OCI-LY3 (cell line): ENCODE data around the gene MPHOSPH6.
"Not testable (repeated sequence)": the region's sequence is repeated elsewhere in the genome, so short reads cannot be mapped to it uniquely, and the experiment has no call there.

Experiments used
- H2AFZ ChIP-seq: fragments of 200-600, 300-600 bp; shearing (Covaris generic); 2 replicates; pipeline ENCODE4 v1.6.0; 2014; ENCODE audit warnings: antibody characterized with exemption, low read depth, low read length
- H3K27ac ChIP-seq: fragments of 200-600, 300-600 bp; sonication (generic); 2 replicates; pipeline ENCODE4 v1.5.1; 2014; ENCODE audit warnings: mild to moderate bottlenecking, low read length, moderate library complexity, mixed read lengths
- H3K27me3 ChIP-seq: fragments of 200-600, 300-600 bp; sonication (generic); 2 replicates; pipeline ENCODE4 v1.6.1; 2014; ENCODE audit warnings: low read depth, low read length, mixed read lengths
- H3K36me3 ChIP-seq: fragments of 200-600, 300-600 bp; sonication (generic); replicated peaks from 2 replicates; pipeline ENCODE3; 2014; ENCODE audit warnings: low read depth, low read length, mixed read lengths
- H3K4me1 ChIP-seq: fragments of 300-600, 200-600 bp; sonication (generic); 2 replicates; pipeline ENCODE4 v1.6.1; 2014; ENCODE audit warnings: low read length, mixed read lengths
- H3K4me2 ChIP-seq: fragments of 200-600, 300-600 bp; sonication (generic); 2 replicates; pipeline ENCODE4 v1.6.1; 2014; ENCODE audit warnings: low read length, mixed read lengths
- H3K4me3 ChIP-seq: fragments of 300-600, 200-600 bp; sonication (generic); 2 replicates; pipeline ENCODE4 v1.5.1; 2014; ENCODE audit warnings: antibody characterized with exemption, mild to moderate bottlenecking, low read length, moderate library complexity
- H3K79me2 ChIP-seq: fragments of 300-600, 200-600 bp; shearing (Covaris generic); 2 replicates; pipeline ENCODE4 v1.6.1; 2014; ENCODE audit warnings: mild to moderate bottlenecking, low read length, mixed read lengths
- H3K9ac ChIP-seq: fragments of 300-600, 200-600 bp; shearing (Covaris generic); 2 replicates; pipeline ENCODE4 v1.6.0; 2014; ENCODE audit warnings: mild to moderate bottlenecking, low read length, moderate library complexity
- H3K9me3 ChIP-seq: fragments of 200-600, 300-600 bp; shearing (Covaris generic); 2 replicates; pipeline ENCODE4 v1.6.1; 2014; ENCODE audit warnings: low read length, mixed read lengths; ENCODE audit not compliant: insufficient read depth
- H4K20me1 ChIP-seq: fragments of 200-600, 300-600 bp; sonication (generic); 2 replicates; pipeline ENCODE4 v1.6.1; 2016; ENCODE audit warnings: low read length, mixed read lengths; ENCODE audit not compliant: insufficient read depth
- CTCF ChIP-seq: fragments of 200-600, 300-600 bp; sonication (generic); IDR thresholded peaks from 2 replicates; pipeline ENCODE4 v1.5.1; 2014; ENCODE audit warnings: antibody characterized with exemption, low read length, low read depth
- EZH2phosphoT487 ChIP-seq: fragments of 200-600 bp; shearing (Covaris generic); IDR thresholded peaks from 2 replicates; pipeline ENCODE4 v1.6.1; 2018; ENCODE audit warnings: antibody characterized with exemption, mixed run types, low read depth

Gene MPHOSPH6

DNA sequence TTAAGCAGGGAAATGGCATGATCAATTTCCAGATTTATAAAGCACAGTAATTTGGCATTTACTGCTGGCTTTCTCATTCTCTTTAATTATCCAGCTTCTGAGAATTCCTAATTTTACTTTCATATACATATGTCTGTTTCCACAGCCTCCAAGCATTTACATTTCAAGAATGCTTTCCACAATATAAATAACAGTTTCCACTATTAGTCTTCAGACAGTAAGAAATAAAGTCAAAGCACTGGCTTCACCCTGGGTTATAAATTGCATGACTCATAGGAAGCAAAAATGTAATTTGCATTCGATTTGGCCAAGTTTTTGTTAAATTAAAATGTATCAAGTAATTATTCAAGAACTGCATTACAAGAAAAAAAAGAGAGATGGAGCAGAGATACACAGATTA is 53.5 kb downstream of the MPHOSPH6 start:
- H4K20me1 ChIP-seq = no peaks in the 10 kb centered on the region
- no peak overlapping the region for H3K9ac ChIP-seq
- H2AFZ ChIP-seq = no peak overlapping the region
- no peak overlapping the region for H3K27ac ChIP-seq
- no peak overlapping the region for H3K4me2 ChIP-seq
- H3K27me3 ChIP-seq = no peaks in the 10 kb centered on the region
- no peaks in the 10 kb centered on the region for H3K9me3 ChIP-seq
- H3K4me1 ChIP-seq = peaks cover 9% of the 10 kb centered on the region; the same call in 1 of the 2 replicates
- no peak for TF ChIP-seq EZH2phosphoT487
- TF ChIP-seq CTCF = no peak
- H3K36me3 ChIP-seq = no peaks in the 10 kb centered on the region
- no peaks in the 10 kb centered on the region for H3K79me2 ChIP-seq
- H3K4me3 ChIP-seq = no peak overlapping the region

- Histone ChIP-seq H3K27me3 (no peaks in the 10 kb centered on the region; the same call in 1 of the 2 replicates), H3K9ac (no peak overlapping the region), H2AFZ (no peak overlapping the region), H3K27ac (no peak overlapping the region), H3K4me1 (peaks cover 9% of the 10 kb centered on the region; the same call in 1 of the 2 replicates), H3K36me3 (no peaks in the 10 kb centered on the region), H3K79me2 (no peaks in the 10 kb centered on the region), H3K9me3 (no peaks in the 10 kb centered on the region), H3K4me3 (no peak overlapping the region), H3K4me2 (no peak overlapping the region), H4K20me1 (no peaks in the 10 kb centered on the region)
- no peak for TF ChIP-seq CTCF
- TF ChIP-seq EZH2phosphoT487 = no peak
Observed at GRCh38 chr16:82113741-82114140, 56.3 kb downstream of the MPHOSPH6 start.

DNA sequence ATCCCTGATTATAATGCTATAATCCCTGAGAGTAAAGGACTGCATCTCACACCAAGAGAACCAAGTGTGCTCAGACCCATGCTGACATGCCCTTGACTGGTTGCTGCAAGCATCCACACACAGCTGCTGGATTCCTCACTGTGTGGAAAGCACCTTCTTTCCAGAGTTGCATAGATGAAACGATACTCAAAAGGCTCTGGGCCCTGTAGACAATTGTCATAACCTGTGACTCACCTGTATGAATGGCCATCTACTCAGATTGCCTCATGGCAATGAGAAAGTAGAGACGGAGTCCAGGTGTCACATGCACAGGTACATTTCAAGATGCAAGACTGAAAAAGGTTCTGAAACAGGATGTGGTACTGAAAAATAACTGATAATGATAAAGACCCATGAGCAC is 58.1 kb downstream of the MPHOSPH6 start:
- Histone ChIP-seq H3K36me3 (no peaks in the 10 kb centered on the region), H3K79me2 (no peaks in the 10 kb centered on the region), H3K27me3 (no peaks in the 10 kb centered on the region; the same call in 1 of the 2 replicates), H3K9me3 (no peaks in the 10 kb centered on the region), H3K27ac (no peak overlapping the region), H3K4me2 (no peak overlapping the region), H2AFZ (no peak overlapping the region), H4K20me1 (no peaks in the 10 kb centered on the region), H3K4me1 (peaks cover 9% of the 10 kb centered on the region; the same call in 1 of the 2 replicates), H3K4me3 (no peak overlapping the region), H3K9ac (no peak overlapping the region)
- TF ChIP-seq EZH2phosphoT487 = no peak
- no peak for TF ChIP-seq CTCF

GRCh38 chr16:82109266-82109665 is 60.8 kb downstream of the MPHOSPH6 start:
- not testable (repeated sequence) for H3K36me3 ChIP-seq, H3K27ac ChIP-seq, H3K4me3 ChIP-seq, H3K4me1 ChIP-seq, H3K4me2 ChIP-seq, H2AFZ ChIP-seq, H3K9ac ChIP-seq, H3K9me3 ChIP-seq, H4K20me1 ChIP-seq, H3K79me2 ChIP-seq
- H3K27me3 ChIP-seq = peaks cover 12% of the 10 kb centered on the region; the same call in 1 of the 2 replicates

DNA sequence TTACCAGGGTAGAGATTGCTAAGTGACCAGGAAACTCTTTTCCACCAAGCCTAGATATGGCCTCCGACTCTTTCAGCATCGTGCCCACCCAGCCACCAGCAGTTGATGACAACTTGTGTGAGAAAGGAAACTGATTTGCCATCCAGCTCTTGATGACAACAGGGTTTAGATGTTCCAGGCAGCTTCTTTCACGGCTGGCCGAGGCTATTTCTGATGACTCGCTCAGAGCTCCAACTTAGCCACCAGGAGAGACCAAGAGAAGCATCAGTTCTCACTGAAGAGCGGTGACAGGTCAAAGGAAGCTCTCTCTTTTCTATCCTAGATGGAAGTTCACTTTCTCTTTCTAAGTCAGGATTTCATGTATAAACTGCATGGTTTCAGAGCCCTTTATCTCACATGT is 61.2 kb downstream of the MPHOSPH6 start:
- Histone ChIP-seq H3K27ac (no peak overlapping the region), H2AFZ (no peak overlapping the region), H3K79me2 (no peaks in the 10 kb centered on the region), H3K36me3 (no peaks in the 10 kb centered on the region), H3K4me1 (peaks cover 9% of the 10 kb centered on the region; the same call in 1 of the 2 replicates), H3K27me3 (peaks cover 12% of the 10 kb centered on the region; the same call in 1 of the 2 replicates), H3K4me3 (no peak overlapping the region), H3K9me3 (no peaks in the 10 kb centered on the region), H4K20me1 (no peaks in the 10 kb centered on the region), H3K9ac (no peak overlapping the region), H3K4me2 (no peak overlapping the region)
- TF ChIP-seq CTCF (no peak), EZH2phosphoT487 (no peak)
